Peyer's patch (tissue), 4 donors: ENCODE data around the gene MARS1.

ENCODE experiments used
- CTCF ChIP-seq, 6 experiments: fragments of 450-650 bp in 4 of 6; fragments of 200-600 bp in 2 of 6; sonication (generic) in 1 of 6; IDR thresholded peaks; one replicate each; pipeline ENCODE4 v1.5.1; 2017 to 2019; ENCODE audit warnings: antibody characterized with exemption in 6 of 6, mild to moderate bottlenecking in 3 of 6, moderate library complexity in 1 of 6
- POLR2A ChIP-seq, 2 donors: fragments of 450-650 bp; IDR thresholded peaks; one replicate each; pipeline ENCODE4 v1.5.1; 2017; ENCODE audit warnings: antibody characterized with exemption in 2 of 2, mild to moderate bottlenecking in 2 of 2, moderate library complexity in 2 of 2

GRCh38 chr12:57451233-57451778 lies 36.6 kb upstream of the MARS1 start:
- no peak for TF ChIP-seq CTCF (IDR thresholded peaks at IDR 0.05)
- no peak for TF ChIP-seq POLR2A (IDR thresholded peaks at IDR 0.05)
